Activated naive CD4-positive, alpha-beta T cell treated with anti-CD3 and anti-CD28 coated beads for 36 hours (primary cell): Measurements from ENCODE around the gene NR1D1. TPM values are rescaled to one million over a fixed set of nuclear protein-coding genes. Genes with fewer than 3 reads are reported as not detected.
A peak's percentile ranks its signal among the peaks of the same experiment; 100 is the strongest.

Source experiments
- CTCF ChIA-PET: fragments of 350-600 bp; sonication (Branson Sonifier 250); formaldehyde crosslinking; loops from one replicate; lab custom pipeline; 2021; ENCODE audit warnings: antibody characterized with exemption; lab: Charles Lee
- DNase-seq: peaks from one replicate; pipeline ENCODE4 v3.0.0-alpha.2; 2020
- H3K27ac Mint-ChIP-seq: one replicate; pipeline ENCODE4 v1.8.0; 2021; ENCODE audit warnings: mild to moderate bottlenecking, mixed read lengths
- H3K27me3 Mint-ChIP-seq: one replicate; pipeline ENCODE4 v1.8.0; 2021; ENCODE audit warnings: low read depth, mixed read lengths
- H3K36me3 Mint-ChIP-seq: one replicate; pipeline ENCODE4 v1.8.0; 2021; ENCODE audit warnings: low read depth, mixed read lengths
- H3K4me1 Mint-ChIP-seq: one replicate; pipeline ENCODE4 v1.8.0; 2021; ENCODE audit warnings: low read depth, mixed read lengths
- H3K4me3 Mint-ChIP-seq: one replicate; pipeline ENCODE4 v1.8.0; 2021; ENCODE audit warnings: mild to moderate bottlenecking, moderate library complexity, mixed read lengths
- H3K9me3 Mint-ChIP-seq: one replicate; pipeline ENCODE4 v1.8.0; 2021; ENCODE audit warnings: mixed read lengths
- intact Hi-C: fragments of 100-400 bp; cut with micrococcal nuclease; formaldehyde crosslinking; loops from one replicate; pipeline ENCODE4 v1.15.1; 2023
- total RNA-seq, 2 experiments: library from RNA; stranded (reverse); gene quantifications; one replicate each; pipeline ENCODE4 v1.2.3, GENCODE V29; 2021

Gene NR1D1
- total RNA-seq, 2 experiments from 2014 or later: 9.0 to 9.1 TPM

DNA sequence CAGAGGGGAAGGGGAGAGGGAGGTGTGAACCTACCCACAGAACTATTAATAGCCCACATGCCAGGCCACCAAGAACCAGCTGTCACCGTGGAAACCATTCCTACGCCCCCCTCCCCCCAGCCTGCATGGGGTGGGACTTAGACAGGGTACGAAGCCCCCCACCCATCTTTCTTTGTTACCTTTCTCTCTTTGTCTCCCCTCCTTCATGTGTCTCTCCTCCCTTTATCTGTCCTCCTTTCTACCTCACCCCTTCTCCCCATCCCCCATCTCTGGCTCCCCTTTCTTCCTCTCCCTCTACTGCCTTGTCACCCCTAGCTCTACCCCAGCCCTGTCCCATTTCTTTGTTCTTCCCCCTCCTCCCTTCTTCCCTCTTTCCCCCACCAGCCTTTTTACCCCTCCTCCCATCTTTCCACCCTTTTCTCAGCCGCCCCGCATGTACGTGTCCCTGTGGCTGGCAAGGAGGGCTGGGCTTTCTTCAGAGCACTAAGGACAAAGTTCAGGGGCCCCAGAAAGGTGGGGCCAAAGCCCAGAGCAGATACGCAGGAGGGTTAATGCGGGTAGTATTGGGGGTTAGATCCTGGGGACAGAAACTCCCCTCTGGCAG lies 29.6 kb downstream of the NR1D1 start:
- peak overlapping the region; percentile 65 for H3K27ac Mint-ChIP-seq
- H3K9me3 Mint-ChIP-seq: no peaks in the 10 kb centered on the region
- no peak for DNase-seq
- no peak overlapping the region for H3K4me3 Mint-ChIP-seq
- H3K36me3 Mint-ChIP-seq: no peaks in the 10 kb centered on the region
- H3K4me1 Mint-ChIP-seq: peaks cover 72% of the 10 kb centered on the region
- CTCF ChIA-PET: interaction anchor here (0.8 to 2.2 kb wide), 5 partner anchors 9 to 43 kb away, joined by 3 to 6 read pairs (median 3); partner anchors contain the start of gene MED24
- H3K27me3 Mint-ChIP-seq: no peaks in the 10 kb centered on the region
- intact Hi-C loops: no loop called here

DNA sequence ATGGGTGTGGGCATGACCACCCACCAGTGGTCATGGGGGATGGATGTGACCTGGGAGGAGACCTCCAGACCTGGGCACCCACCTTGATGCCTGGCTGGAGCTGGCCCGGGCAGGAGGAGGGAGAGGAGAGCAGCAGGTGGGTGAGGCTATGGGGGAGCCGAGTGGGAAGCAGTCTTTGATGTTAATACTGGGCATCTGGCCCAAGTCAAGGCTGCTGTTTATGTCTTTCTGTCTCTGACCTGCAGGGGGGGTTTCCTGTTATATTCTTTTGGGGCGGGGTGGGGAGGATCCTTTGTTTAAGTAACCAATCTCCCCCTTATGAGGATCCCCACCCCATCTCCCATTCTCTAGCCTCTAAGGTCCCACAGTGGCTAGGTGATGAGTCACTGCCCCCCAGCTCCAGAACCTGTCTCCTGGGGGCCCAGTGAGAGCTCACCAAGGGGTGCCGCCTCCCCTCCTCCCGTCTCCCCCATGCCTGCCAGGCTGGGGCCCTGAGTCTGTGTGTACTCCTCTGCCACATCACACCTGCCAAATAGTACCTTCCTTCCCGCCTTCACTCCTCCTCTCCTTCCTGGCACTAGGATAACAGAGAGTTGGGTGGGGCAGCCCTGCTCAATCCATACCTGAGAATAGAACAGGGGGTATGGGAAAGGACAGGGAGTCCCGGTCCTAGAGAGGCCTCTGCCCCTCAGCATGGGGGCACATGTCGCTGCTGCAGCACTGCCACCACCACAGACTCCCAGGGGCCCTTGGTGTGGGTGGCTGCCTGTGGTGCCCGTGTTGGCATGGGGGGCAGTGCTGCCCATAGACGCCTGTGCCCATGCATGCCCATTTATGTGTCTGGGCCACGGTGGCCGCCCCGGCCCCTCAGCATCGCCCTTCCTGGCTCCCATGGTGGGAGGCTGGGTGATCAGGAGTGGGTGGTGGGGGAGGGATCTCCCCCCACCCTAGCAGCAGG lies 30.4 kb downstream of the NR1D1 start:
- peak overlapping the region; percentile 73 for H3K4me3 Mint-ChIP-seq
- intact Hi-C loops: loop anchor here (1.0 to 5.0 kb wide), 2 partner anchors 26 to 97 kb away; no protein-coding TSS in a partner anchor
- peaks cover 69% of the 10 kb centered on the region for H3K4me1 Mint-ChIP-seq
- CTCF ChIA-PET: interaction anchor here (0.6 to 2.2 kb wide), 9 partner anchors 16 to 463 kb away, joined by 3 to 7 read pairs (median 5); partner anchors contain the start of gene NR1D1
- H3K9me3 Mint-ChIP-seq: no peaks in the 10 kb centered on the region
- no peaks in the 10 kb centered on the region for H3K36me3 Mint-ChIP-seq
- peak; percentile 54 for DNase-seq
- no peaks in the 10 kb centered on the region for H3K27me3 Mint-ChIP-seq
- H3K27ac Mint-ChIP-seq: peak overlapping the region; percentile 92

DNA sequence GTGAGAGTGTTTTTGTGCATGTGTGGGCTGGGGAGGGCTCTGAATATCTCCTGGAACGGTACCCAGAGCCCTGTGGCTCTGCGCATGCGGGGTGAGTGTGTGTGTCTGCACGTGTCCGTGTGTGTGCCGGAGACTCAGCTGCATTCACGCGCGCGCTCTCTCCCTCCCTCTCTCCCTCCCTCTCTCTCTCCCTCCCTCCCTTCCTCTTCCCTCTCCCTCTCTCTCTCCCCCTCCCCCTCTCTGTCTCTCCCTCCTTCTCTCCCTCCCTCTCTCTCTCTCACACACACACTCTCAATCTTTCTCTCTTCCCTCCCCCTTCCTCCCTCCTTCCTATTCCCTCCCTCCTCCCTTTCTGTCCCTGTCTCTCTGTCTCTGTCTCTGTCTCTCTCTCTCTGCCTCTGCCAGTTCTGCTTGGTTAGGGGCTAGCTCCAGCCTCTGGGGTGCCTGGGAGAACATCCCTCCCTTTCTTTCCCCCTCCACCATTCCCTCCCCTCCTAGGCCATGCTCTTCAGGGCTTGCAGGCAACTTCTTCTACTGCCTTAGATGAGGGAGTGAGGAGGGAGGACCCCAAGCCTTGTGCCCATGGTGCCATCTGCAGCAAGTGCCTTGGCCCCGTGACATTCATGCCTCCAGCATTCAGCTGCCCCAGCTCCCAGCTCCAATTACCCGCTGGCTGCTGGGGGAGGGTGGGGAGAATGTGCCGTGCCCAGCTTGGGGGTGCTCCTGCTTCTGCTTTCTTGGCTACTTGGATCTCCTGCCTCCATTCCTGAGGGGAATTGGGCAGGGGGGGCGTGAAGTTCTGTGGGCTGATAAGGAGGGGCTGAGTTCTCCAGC lies 31.3 kb downstream of the NR1D1 start:
- no peaks in the 10 kb centered on the region for H3K27me3 Mint-ChIP-seq
- peak overlapping the region; percentile 73 for H3K4me3 Mint-ChIP-seq
- CTCF ChIA-PET: interaction anchor here (0.6 to 2.2 kb wide), 10 partner anchors 17 to 464 kb away, joined by 3 to 7 read pairs (median 3); partner anchors contain the start of gene NR1D1
- H3K36me3 Mint-ChIP-seq: no peaks in the 10 kb centered on the region
- H3K9me3 Mint-ChIP-seq: no peaks in the 10 kb centered on the region
- peak overlapping the region; percentile 92 for H3K27ac Mint-ChIP-seq
- DNase-seq: peak; percentile 89
- intact Hi-C loops: loop anchor here (1.0 to 5.0 kb wide), 2 partner anchors 27 to 98 kb away; no protein-coding TSS in a partner anchor
- H3K4me1 Mint-ChIP-seq: peaks cover 72% of the 10 kb centered on the region

DNA sequence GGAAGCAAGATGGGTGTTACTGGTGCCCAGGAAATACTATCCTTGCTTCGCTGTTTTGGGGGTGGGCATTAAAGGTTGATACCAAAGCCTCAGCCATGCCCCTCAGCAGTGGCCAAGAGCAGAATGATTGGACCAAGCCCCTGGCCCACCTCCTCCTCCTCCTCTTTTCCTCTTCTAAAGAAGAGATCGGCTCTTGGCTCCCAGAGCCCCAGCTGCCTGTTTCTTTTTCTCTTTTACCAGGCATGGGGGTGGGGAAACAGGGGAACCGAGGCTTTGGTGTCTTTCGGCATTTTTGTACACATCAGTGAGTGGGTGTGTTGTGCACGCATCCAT lies 31.8 kb downstream of the NR1D1 start:
- no peaks in the 10 kb centered on the region for H3K9me3 Mint-ChIP-seq
- peak overlapping the region; percentile 92 for H3K27ac Mint-ChIP-seq
- DNase-seq: no peak
- peaks cover 77% of the 10 kb centered on the region for H3K4me1 Mint-ChIP-seq
- no peaks in the 10 kb centered on the region for H3K36me3 Mint-ChIP-seq
- no peaks in the 10 kb centered on the region for H3K27me3 Mint-ChIP-seq
- H3K4me3 Mint-ChIP-seq: peak overlapping the region; percentile 73
- CTCF ChIA-PET: interaction anchor here (0.9 to 1.7 kb wide), 4 partner anchors 25 to 59 kb away, joined by 3 to 6 read pairs (median 3); partner anchors contain the start of gene NR1D1
- intact Hi-C loops: loop anchor here (5.0 kb wide), 1 partner anchor 99 kb away; no protein-coding TSS in a partner anchor

DNA sequence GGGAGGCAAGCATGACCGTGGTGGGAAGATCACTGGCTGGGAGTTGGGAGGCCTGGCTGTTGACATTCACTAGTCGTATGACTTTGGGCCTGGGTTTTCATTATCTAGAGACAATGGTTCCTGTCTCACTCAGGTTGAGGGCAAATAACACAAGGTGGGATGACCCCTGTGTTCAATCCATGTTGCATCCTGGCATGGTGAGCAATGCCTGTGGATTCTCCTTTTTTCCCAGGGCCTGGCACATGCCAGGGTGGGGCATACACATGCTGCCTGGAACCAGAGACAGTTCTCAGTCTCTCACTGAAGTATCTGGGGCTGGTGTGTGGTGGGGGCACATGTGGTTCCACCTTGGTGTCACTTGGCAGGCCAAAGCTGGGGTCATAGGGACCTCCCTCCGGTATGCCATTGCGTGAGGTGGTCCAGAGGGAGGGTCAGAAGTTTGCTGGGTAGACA lies 32.2 kb downstream of the NR1D1 start:
- intact Hi-C loops: loop anchor here (5.0 kb wide), 1 partner anchor 99 kb away; no protein-coding TSS in a partner anchor
- Mint-ChIP-seq H3K4me3 (peak overlapping the region; percentile 73), H3K9me3 (no peaks in the 10 kb centered on the region), H3K36me3 (no peaks in the 10 kb centered on the region), H3K4me1 (peaks cover 76% of the 10 kb centered on the region), H3K27me3 (no peaks in the 10 kb centered on the region), H3K27ac (peak overlapping the region; percentile 92)
- DNase-seq: no peak
- CTCF ChIA-PET: interaction anchor here (1.2 to 11.3 kb wide), 4 partner anchors 8 to 56 kb away, joined by 3 to 157 read pairs (median 48); partner anchors contain the start of gene NR1D1

DNA sequence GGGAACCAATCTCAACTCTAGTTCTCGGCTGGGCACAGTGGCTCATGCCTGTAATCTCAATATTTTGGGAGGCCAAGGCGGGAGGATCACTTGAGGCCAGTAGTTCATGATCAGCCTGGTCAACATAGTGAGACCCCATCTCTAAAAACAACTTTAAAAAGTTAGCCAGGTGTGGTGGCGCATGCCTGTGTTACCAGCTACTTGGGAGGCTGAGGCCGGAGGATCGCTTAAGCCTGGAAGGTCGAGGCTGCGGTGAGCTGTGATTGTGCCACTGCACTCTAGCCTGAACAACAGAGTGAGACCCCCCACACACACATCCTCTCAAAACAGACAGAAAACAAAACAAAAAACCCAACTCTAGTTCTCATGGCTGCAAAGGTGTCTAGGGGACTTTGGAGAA lies 32.7 kb downstream of the NR1D1 start:
- no peaks in the 10 kb centered on the region for H3K36me3 Mint-ChIP-seq
- CTCF ChIA-PET: interaction anchor here (4.5 to 11.3 kb wide), 3 partner anchors 8 to 44 kb away, joined by 26 to 157 read pairs (median 90); no protein-coding TSS in a partner anchor
- H3K9me3 Mint-ChIP-seq: no peaks in the 10 kb centered on the region
- intact Hi-C loops: loop anchor here (5.0 kb wide), 1 partner anchor 100 kb away; no protein-coding TSS in a partner anchor
- H3K27ac Mint-ChIP-seq: peak overlapping the region; percentile 92
- DNase-seq: no peak
- no peaks in the 10 kb centered on the region for H3K27me3 Mint-ChIP-seq
- peaks cover 74% of the 10 kb centered on the region for H3K4me1 Mint-ChIP-seq
- H3K4me3 Mint-ChIP-seq: peak overlapping the region; percentile 73

DNA sequence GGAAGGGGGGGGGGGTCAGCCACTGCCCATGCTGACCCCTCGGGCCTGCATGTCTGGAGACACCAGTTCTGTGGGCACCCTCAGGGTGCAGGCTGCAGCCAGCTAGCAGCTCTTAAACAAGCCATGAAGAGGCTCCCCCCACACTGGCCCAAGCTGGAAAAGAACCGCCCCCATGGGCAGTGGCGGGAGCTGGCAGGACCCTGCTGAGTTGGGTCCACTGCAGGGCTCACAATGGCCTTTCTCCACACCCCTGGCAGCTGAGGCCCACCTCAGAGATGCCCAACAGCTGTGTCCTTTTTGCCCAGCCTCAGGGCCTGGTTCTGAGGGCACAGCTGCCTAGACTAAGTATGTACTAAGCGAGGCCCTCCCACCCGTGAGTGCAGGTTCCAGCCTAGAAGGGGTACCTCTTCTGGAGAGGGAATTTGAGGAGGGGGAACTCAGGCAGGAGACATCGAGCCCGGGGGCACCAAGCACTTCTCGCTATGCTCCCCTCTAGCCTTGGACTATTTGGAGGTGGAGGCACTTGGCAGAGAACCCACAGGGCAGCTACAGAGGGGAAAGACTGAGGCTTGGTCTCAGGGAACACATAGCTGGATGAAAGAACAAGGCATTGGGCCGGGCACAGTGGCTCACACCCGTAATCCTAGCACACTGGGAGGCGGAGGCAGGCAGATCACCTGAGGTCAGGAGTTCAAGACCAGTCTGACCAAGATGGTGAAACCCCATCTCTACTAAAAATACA lies 34.4 kb downstream of the NR1D1 start:
- CTCF ChIA-PET: interaction anchor here (0.6 to 11.3 kb wide), 7 partner anchors 10 to 103 kb away, joined by 3 to 157 read pairs (median 19); partner anchors contain the start of gene MED24
- Mint-ChIP-seq H3K9me3 (no peaks in the 10 kb centered on the region), H3K36me3 (no peaks in the 10 kb centered on the region), H3K4me1 (peaks cover 78% of the 10 kb centered on the region), H3K4me3 (no peak overlapping the region), H3K27me3 (peaks cover 2% of the 10 kb centered on the region), H3K27ac (peak overlapping the region; percentile 53)
- intact Hi-C loops: loop anchor here (5.0 kb wide), 1 partner anchor 101 kb away; no protein-coding TSS in a partner anchor
- no peak for DNase-seq

DNA sequence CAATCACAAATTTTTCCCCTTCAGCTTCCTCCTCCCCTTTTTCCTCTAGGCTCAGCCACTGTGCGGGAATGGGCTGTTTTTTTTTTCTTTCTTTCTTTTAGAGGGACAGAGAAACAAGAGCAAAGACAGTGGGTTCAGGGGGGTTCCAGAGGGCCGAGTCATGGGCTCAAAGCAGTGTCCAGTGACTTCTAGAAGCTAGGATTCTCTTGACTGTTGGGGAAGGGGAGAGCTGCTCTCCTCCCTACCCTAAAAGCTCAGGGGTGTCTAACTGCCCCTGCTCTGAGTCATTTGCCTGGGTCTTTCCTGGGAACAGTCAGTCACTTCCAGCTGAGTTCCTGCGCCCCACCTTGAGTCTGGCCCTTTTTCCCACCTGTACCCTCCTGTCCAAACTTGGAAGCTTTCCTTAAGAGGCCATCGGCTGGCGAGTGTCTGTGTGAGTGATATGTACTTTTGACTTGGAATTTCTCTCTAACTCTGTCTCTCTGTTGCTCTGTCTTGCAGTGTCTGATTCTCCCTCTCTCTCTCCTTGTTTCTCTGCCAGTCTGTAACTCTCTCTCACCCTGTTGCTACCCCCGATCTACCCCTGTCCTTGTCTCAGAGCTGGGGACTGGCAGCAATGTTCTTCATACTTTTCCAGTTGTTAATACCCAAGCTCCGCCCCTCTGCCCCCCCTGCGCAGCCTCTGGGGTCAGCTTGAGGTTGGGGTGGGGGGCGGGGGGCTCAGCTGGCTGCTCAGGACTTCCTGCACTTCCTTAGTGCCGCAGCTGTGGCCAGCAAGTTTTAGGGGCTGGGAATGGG lies 35.2 kb downstream of the NR1D1 start:
- Mint-ChIP-seq H3K4me3 (peak overlapping the region; percentile 18), H3K4me1 (peaks cover 70% of the 10 kb centered on the region), H3K27ac (peak overlapping the region; percentile 32), H3K9me3 (no peaks in the 10 kb centered on the region), H3K36me3 (no peaks in the 10 kb centered on the region), H3K27me3 (peaks cover 2% of the 10 kb centered on the region)
- intact Hi-C loops: loop anchor here (5.0 kb wide), 1 partner anchor 102 kb away; no protein-coding TSS in a partner anchor
- CTCF ChIA-PET: interaction anchor here (1.1 to 11.3 kb wide), 7 partner anchors 10 to 103 kb away, joined by 3 to 157 read pairs (median 19); partner anchors contain the start of gene MED24
- DNase-seq: no peak

DNA sequence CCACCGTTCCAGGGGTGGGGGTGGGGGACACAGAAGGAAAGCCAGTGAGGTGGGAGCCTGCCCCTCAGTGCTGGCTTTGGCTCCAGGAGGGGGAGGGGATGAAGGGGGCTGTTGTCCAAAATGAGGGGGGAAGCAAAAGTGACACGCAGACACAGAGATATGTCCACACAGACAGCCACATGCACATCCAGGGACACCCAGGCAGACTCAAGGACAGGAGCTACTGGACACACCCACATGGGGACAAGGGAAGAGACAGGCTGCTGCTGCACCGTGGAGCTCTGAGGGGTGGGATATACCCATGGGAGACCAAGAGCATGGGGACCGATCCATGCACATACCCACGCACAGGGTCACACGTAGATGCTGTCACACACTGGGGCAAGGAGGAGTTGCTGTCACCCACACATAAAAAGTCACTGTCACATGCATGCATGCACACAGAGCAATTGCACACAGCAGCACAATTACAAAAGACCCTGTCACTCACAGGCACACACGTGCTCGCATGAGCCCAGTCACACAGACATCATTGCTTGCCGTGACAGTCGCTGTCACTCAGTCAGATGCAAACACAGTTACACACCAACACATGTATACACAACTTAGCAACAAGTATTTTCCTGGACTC lies 36.4 kb downstream of the NR1D1 start:
- intact Hi-C loops: loop anchor here (1.0 to 2.0 kb wide), 2 partner anchors 23 to 47 kb away; no protein-coding TSS in a partner anchor
- H3K4me1 Mint-ChIP-seq: peaks cover 59% of the 10 kb centered on the region
- H3K36me3 Mint-ChIP-seq: no peaks in the 10 kb centered on the region
- H3K27me3 Mint-ChIP-seq: peaks cover 2% of the 10 kb centered on the region
- CTCF ChIA-PET: interaction anchor here (0.8 to 11.3 kb wide), 11 partner anchors 12 to 105 kb away, joined by 3 to 157 read pairs (median 7); no protein-coding TSS in a partner anchor
- no peaks in the 10 kb centered on the region for H3K9me3 Mint-ChIP-seq
- H3K4me3 Mint-ChIP-seq: peak overlapping the region; percentile 76
- H3K27ac Mint-ChIP-seq: no peak overlapping the region
- DNase-seq: peak; percentile 38
